ENCODE results near the gene CA11. TPM values are rescaled to one million over a fixed set of nuclear protein-coding genes. Genes with fewer than 3 reads are reported as not detected.

Gene CA11
- total RNA-seq, 3 donors from 2014 or later = 1.8 to 19.9 (median 3.7) TPM

DNA sequence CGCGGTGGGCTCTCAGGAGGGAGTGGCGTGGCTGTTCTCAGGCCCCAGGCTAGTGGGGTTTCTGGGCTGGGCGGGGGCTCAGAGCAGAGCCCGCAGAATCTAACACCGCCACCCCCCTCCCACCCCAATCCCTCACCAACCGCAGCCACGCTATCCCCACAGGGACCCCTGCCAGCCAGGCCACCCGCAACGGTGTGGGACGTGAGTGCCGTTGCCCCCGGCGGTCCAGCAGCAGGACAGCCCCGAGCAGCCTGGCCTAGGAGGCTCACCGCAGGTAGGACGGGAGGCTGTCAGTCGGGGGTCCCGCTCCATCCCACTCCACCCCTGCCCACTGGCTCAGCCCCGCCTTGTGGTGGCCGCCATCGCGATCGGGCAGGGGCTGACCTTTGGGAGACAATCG, 27.0 kb upstream of the CA11 start, which contains the start of gene NTN5:
NTN5 (minus strand) TSS at position 24 of the 400 bp plus-strand sequence. CDS start 2,031 bp downstream, outside the sequence.
- no peaks in the 10 kb centered on the region for H3K36me3 ChIP-seq (ENCODE audit: low read depth)
- DNase-seq (no peak), ATAC-seq (no peak)
- TF ChIP-seq CTCF (IDR thresholded peaks at IDR 0.05) = no peak
- peaks cover 12% of the 10 kb centered on the region for H3K4me1 ChIP-seq (ENCODE audit: low read depth)
- H3K4me3 ChIP-seq = no peak within 1 kb of the TSS
- H3K9me3 ChIP-seq = no peaks in the 10 kb centered on the region
- intact Hi-C loops (cut with DNase I, micrococcal nuclease) = no loop called here

GRCh38 chr19:48671446-48671995, 25.5 kb upstream of the CA11 start:
- peaks cover 7% of the 10 kb centered on the region for H3K4me1 ChIP-seq (ENCODE audit: low read depth)
- ATAC-seq = no peak
- intact Hi-C loops (cut with DNase I, micrococcal nuclease) = no loop called here
- no peak for TF ChIP-seq CTCF (IDR thresholded peaks at IDR 0.05)
- H3K4me3 ChIP-seq = no peak overlapping the region
- H3K36me3 ChIP-seq (ENCODE audit: low read depth) = no peaks in the 10 kb centered on the region
- H3K9me3 ChIP-seq = no peaks in the 10 kb centered on the region
- no peak for DNase-seq

- DNase-seq (no peak), ATAC-seq (no peak)
- no peaks in the 10 kb centered on the region for H3K9me3 ChIP-seq
- H3K36me3 ChIP-seq (ENCODE audit: low read depth) = no peaks in the 10 kb centered on the region
- intact Hi-C loops (cut with DNase I, micrococcal nuclease) = no loop called here
- H3K4me1 ChIP-seq (ENCODE audit: low read depth) = peaks cover 7% of the 10 kb centered on the region
- H3K4me3 ChIP-seq = no peak overlapping the region
- TF ChIP-seq CTCF (IDR thresholded peaks at IDR 0.05) = no peak
These were observed 24.9 kb upstream of the CA11 start for GRCh38 chr19:48670699-48671445.

- Histone ChIP-seq H3K4me3 (no peak overlapping the region), H3K4me1 (ENCODE audit: low read depth) (no peaks in the 10 kb centered on the region), H3K36me3 (ENCODE audit: low read depth) (no peaks in the 10 kb centered on the region), H3K9me3 (no peaks in the 10 kb centered on the region)
- no peak for DNase-seq
- TF ChIP-seq CTCF (IDR thresholded peaks at IDR 0.05) = no peak
- ATAC-seq = no peak
- intact Hi-C loops (cut with DNase I, micrococcal nuclease) = no loop called here
These were observed 24.1 kb upstream of the CA11 start for GRCh38 chr19:48669903-48670668.

DNA sequence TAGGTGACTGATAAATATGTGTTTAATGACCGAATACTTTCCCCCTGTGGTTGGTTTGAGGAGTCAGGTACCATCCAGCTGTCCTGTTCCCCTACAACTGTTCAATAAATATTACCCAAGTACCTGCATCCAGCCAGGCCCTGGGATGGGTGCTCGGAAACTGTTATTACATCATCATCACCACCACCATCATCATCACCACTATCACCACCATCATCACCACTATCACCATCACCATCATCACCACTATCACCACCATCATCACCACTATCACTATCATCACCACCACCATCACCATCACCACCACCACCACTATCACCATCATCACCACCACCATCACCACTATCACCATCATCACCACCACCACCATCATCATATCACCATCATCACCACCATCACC, 22.8 kb upstream of the CA11 start:
- H3K4me1 ChIP-seq (ENCODE audit: low read depth) = no peaks in the 10 kb centered on the region
- no peak for TF ChIP-seq CTCF (IDR thresholded peaks at IDR 0.05)
- no peaks in the 10 kb centered on the region for H3K9me3 ChIP-seq
- ATAC-seq = no peak
- no peak for DNase-seq
- intact Hi-C loops (cut with DNase I, micrococcal nuclease) = no loop called here
- no peak overlapping the region for H3K4me3 ChIP-seq
- no peaks in the 10 kb centered on the region for H3K36me3 ChIP-seq (ENCODE audit: low read depth)

All from mucosa of descending colon (tissue), 3 donors.